IMR-90 (cell line): ENCODE data around the gene TMEM117. TPM values are rescaled to one million over a fixed set of nuclear protein-coding genes. Genes with fewer than 3 reads are reported as not detected.

Experiments used
- ATAC-seq: fragments of 200-7000 bp; cut with Tn5 transposase; 2 replicates; pipeline ENCODE4 v1.9.1; 2020; ENCODE audit warnings: low read depth, mild to moderate bottlenecking, moderate library complexity
- BruUV-seq: library from RNA; stranded (reverse); fragments of 400-500 nt; replicated peaks from 2 replicates; lab custom pipeline; 2021; lab: Mats Ljungman, UMichigan
- CTCF ChIA-PET: fragments of 300-600 bp; formaldehyde crosslinking; extraction: SDS; loops from one replicate; lab custom pipeline; 2021; ENCODE audit warnings: antibody characterized with exemption; lab: Yijun Ruan, JAX
- POLR2A ChIA-PET: fragments of 300-600 bp; sonication (Branson Sonifier 250); formaldehyde crosslinking; loops from one replicate; lab custom pipeline; 2022; ENCODE audit warnings: antibody characterized with exemption; ENCODE audit not compliant: unreplicated experiment; lab: Charles Lee
- DNase-seq: peaks from one replicate; pipeline ENCODE4 v3.0.0; 2013
- H2AFZ ChIP-seq: replicated peaks from 2 replicates; pipeline ENCODE3; 2013; ENCODE audit warnings: low read length, mild to moderate bottlenecking; ENCODE audit not compliant: poor library complexity
- H2AK5ac ChIP-seq: 2 replicates; pipeline ENCODE4 v1.6.1; 2013; ENCODE audit warnings: low read depth, low read length, inconsistent platforms
- H2AK9ac ChIP-seq: replicated peaks from 2 replicates; pipeline ENCODE3; 2013; ENCODE audit warnings: mild to moderate bottlenecking, low read depth, low read length, moderate library complexity; ENCODE audit not compliant: poor library complexity
- H2BK120ac ChIP-seq: 2 replicates; pipeline ENCODE4 v1.6.1; 2013; ENCODE audit warnings: low read depth, low read length, inconsistent platforms
- H2BK15ac ChIP-seq: 3 replicates; pipeline ENCODE4 v1.6.1; 2013; ENCODE audit warnings: low read depth, low read length, inconsistent platforms
- H2BK20ac ChIP-seq: 2 replicates; pipeline ENCODE4 v1.6.1; 2013; ENCODE audit warnings: low read depth, mild to moderate bottlenecking, inconsistent platforms, low read length, moderate library complexity
- H2BK5ac ChIP-seq: 2 replicates; pipeline ENCODE4 v1.6.1; 2013; ENCODE audit warnings: mild to moderate bottlenecking, low read depth, low read length, inconsistent platforms; ENCODE audit not compliant: poor library complexity, severe bottlenecking
- H3K14ac ChIP-seq: replicated peaks from 2 replicates; pipeline ENCODE4 v1.6.1; 2013; ENCODE audit warnings: low read depth, low read length, inconsistent platforms
- H3K18ac ChIP-seq: 2 replicates; pipeline ENCODE4 v1.6.1; 2013; ENCODE audit warnings: low read depth, low read length, control low read depth
- H3K23ac ChIP-seq: 2 replicates; pipeline ENCODE4 v1.6.1; 2013; ENCODE audit warnings: low read depth, low read length, inconsistent platforms
- H3K27ac ChIP-seq: 2 replicates; pipeline ENCODE4 v1.5.1; 2013; ENCODE audit warnings: mild to moderate bottlenecking, control low read depth, low read length; ENCODE audit not compliant: insufficient read depth
- H3K27me3 ChIP-seq: 2 replicates; pipeline ENCODE4 v1.6.1; 2013; ENCODE audit warnings: low read length; ENCODE audit not compliant: control insufficient read depth, insufficient read depth
- H3K36me3 ChIP-seq: 2 replicates; pipeline ENCODE4 v1.6.1; 2013; ENCODE audit warnings: low read length, mixed read lengths; ENCODE audit not compliant: control insufficient read depth, insufficient read depth
- H3K4ac ChIP-seq: 2 replicates; pipeline ENCODE4 v1.6.1; 2013; ENCODE audit warnings: low read depth, low read length, inconsistent platforms
- H3K4me1 ChIP-seq: 2 replicates; pipeline ENCODE4 v1.6.1; 2013; ENCODE audit warnings: low read length, mixed read lengths; ENCODE audit not compliant: control insufficient read depth, insufficient read depth
- H3K4me2 ChIP-seq: 2 replicates; pipeline ENCODE4 v1.6.1; 2013; ENCODE audit warnings: low read depth, mild to moderate bottlenecking, control low read depth, low read length, moderate library complexity
- H3K4me3 ChIP-seq: 2 replicates; pipeline ENCODE4 v1.5.1; 2013; ENCODE audit warnings: low read depth, mild to moderate bottlenecking, control low read depth, low read length, moderate library complexity; ENCODE audit not compliant: insufficient read depth
- H3K56ac ChIP-seq: 2 replicates; pipeline ENCODE4 v1.6.1; 2013; ENCODE audit warnings: low read length, inconsistent platforms; ENCODE audit not compliant: insufficient read depth; ENCODE audit errors: extremely low read depth
- H3K79me1 ChIP-seq, 2 experiments: 2 replicates each; pipeline ENCODE4 v1.6.1; 2013; ENCODE audit warnings: low read length in 2 of 2, inconsistent platforms in 1 of 2, low read depth in 1 of 2
- H3K9ac ChIP-seq: 2 replicates; pipeline ENCODE4 v1.6.1; 2013; ENCODE audit warnings: low read depth, low read length, control low read depth
- H3K9me1 ChIP-seq: 2 replicates; pipeline ENCODE4 v1.6.1; 2013; ENCODE audit warnings: low read length, inconsistent platforms; ENCODE audit not compliant: insufficient read depth
- H3K9me3 ChIP-seq: 2 replicates; pipeline ENCODE4 v1.6.1; 2013; ENCODE audit warnings: low read length; ENCODE audit not compliant: control insufficient read depth, insufficient read depth
- H4K20me1 ChIP-seq: 2 replicates; pipeline ENCODE4 v1.6.1; 2013; ENCODE audit warnings: low read length, inconsistent platforms; ENCODE audit not compliant: insufficient read depth
- H4K5ac ChIP-seq: 2 replicates; pipeline ENCODE4 v1.6.1; 2013; ENCODE audit warnings: mild to moderate bottlenecking, low read depth, low read length, control low read depth
- H4K8ac ChIP-seq, 2 experiments: 2 replicates each; pipeline ENCODE4 v1.6.1; 2013; ENCODE audit warnings: low read depth in 2 of 2, low read length in 2 of 2, control low read depth in 1 of 2, inconsistent platforms in 1 of 2
- H4K91ac ChIP-seq: 2 replicates; pipeline ENCODE4 v1.6.1; 2013; ENCODE audit warnings: low read depth, low read length, inconsistent platforms; ENCODE audit not compliant: insufficient read depth
- BHLHE40 ChIP-seq: fragments of 150-350 bp; IDR thresholded peaks from 2 replicates; pipeline ENCODE4 v1.6.1; 2016; ENCODE audit warnings: mild to moderate bottlenecking, low read depth, low read length
- CTCF ChIP-seq: conservative IDR thresholded peaks from 2 replicates; pipeline ENCODE4 v1.5.1; 2012; ENCODE audit warnings: mild to moderate bottlenecking, low read depth, low read length, improper control_type of control experiment
- ELK1 ChIP-seq: fragments of 150-350 bp; IDR thresholded peaks from 2 replicates; pipeline ENCODE4 v1.6.1; 2016; ENCODE audit warnings: low read depth, mild to moderate bottlenecking, low read length, moderate library complexity, borderline replicate concordance
- FOS ChIP-seq: fragments of 150-350 bp; IDR thresholded peaks from 2 replicates; pipeline ENCODE4 v1.6.1; 2016; ENCODE audit warnings: low read depth, low read length
- MAFK ChIP-seq: IDR thresholded peaks from 2 replicates; pipeline ENCODE4 v1.6.1; 2012; ENCODE audit warnings: low read depth, low read length, improper control_type of control experiment
- MAZ ChIP-seq: IDR thresholded peaks from 2 replicates; pipeline ENCODE4 v1.6.1; 2012; ENCODE audit warnings: low read depth, mild to moderate bottlenecking, low read length, improper control_type of control experiment, moderate library complexity, borderline replicate concordance
- NFE2L2 ChIP-seq: fragments of 150-350 bp; IDR thresholded peaks from 2 replicates; pipeline ENCODE4 v1.6.1; 2016; ENCODE audit warnings: low read depth, mild to moderate bottlenecking, low read length
- POLR2A ChIP-seq: IDR thresholded peaks from 2 replicates; pipeline ENCODE4 v1.6.1; 2012; ENCODE audit warnings: mild to moderate bottlenecking, low read depth, low read length
- RCOR1 ChIP-seq: IDR thresholded peaks from 2 replicates; pipeline ENCODE4 v1.6.1; 2012; ENCODE audit warnings: mild to moderate bottlenecking, low read length, improper control_type of control experiment; ENCODE audit not compliant: insufficient replicate concordance
- RFX5 ChIP-seq: IDR thresholded peaks from 2 replicates; pipeline ENCODE4 v1.8.0; 2012; ENCODE audit warnings: low read depth, mild to moderate bottlenecking, low read length, moderate library complexity
- SMC3 ChIP-seq: fragments of 150-350 bp; IDR thresholded peaks from 2 replicates; pipeline ENCODE4 v1.6.1; 2016; ENCODE audit warnings: low read depth, mild to moderate bottlenecking, antibody characterized with exemption, low read length, moderate library complexity
- WGBS, 2 experiments: methylation state at CpG; one replicate each; pipeline versions ENCODE4 v1.1.5 to v1.1.7; 2013; ENCODE audit warnings: missing lambda C conversion rate in 2 of 2; ENCODE audit not compliant: insufficient read length in 1 of 2; ENCODE audit errors: extremely low coverage in 2 of 2; 5-methylcytosine and 5-hydroxymethylcytosine counted together
- dilution Hi-C: fragments of 300-500 bp; cut with HindIII; formaldehyde crosslinking; loops from one replicate; pipeline ENCODE4 v1.14.3; 2018; ENCODE audit warnings: low sequenced_read_pairs; ENCODE audit not compliant: unreplicated experiment
- in situ Hi-C: fragments of 300-500 bp; cut with MboI; formaldehyde crosslinking; loops from 3 replicates; pipeline ENCODE4 v1.14.3; 2019; ENCODE audit warnings: low sequenced_read_pairs, inconsistent platforms, mixed read lengths
- intact Hi-C: fragments of 100-400 bp; cut with micrococcal nuclease; formaldehyde crosslinking; loops from 2 replicates; pipeline ENCODE4 v1.10.0; 2022
- polyA plus RNA-seq, 3 experiments: library from polyadenylated mRNA; depleted of rRNA; stranded (reverse); fragments of >200 nt; gene quantifications; 2 replicates each; pipeline ENCODE4 v1.2.3, GENCODE V29; 2012; ENCODE audit warnings: low replicate concordance in 1 of 3
- total RNA-seq: library from RNA; depleted of rRNA; stranded (reverse); fragments of >200 nt; gene quantifications from 2 replicates; pipeline ENCODE4 v1.2.3, GENCODE V29; 2012

TMEM117 gene
- total and polyA plus RNA-seq, 2 of the 4 experiments (the other 2 are of a cell fraction): 8.7 to 21.0 TPM

GRCh38 chr12:43968736-43969135, 132.9 kb downstream of the TMEM117 start:
- H3K27ac ChIP-seq: no peak overlapping the region
- H3K4me1 ChIP-seq: no peaks in the 10 kb centered on the region
- H3K4ac ChIP-seq: no peak overlapping the region
- no peak overlapping the region for H2BK5ac ChIP-seq
- H3K79me1 ChIP-seq: no peaks in the 10 kb centered on the region
- no peak overlapping the region for H2BK20ac ChIP-seq
- TF ChIP-seq FOS (no peak), MAZ (no peak), ELK1 (no peak), NFE2L2 (no peak), RCOR1 (no peak), RFX5 (no peak), MAFK (no peak), POLR2A (no peak), CTCF (no peak), SMC3 (no peak), BHLHE40 (no peak)
- H3K56ac ChIP-seq: no peak overlapping the region
- BruUV-seq: no TSS peak
- no peak overlapping the region for H2AFZ ChIP-seq
- H3K4me3 ChIP-seq: no peak overlapping the region
- no peak overlapping the region for H4K8ac ChIP-seq
- H3K23ac ChIP-seq: no peak overlapping the region
- H4K5ac ChIP-seq: no peak overlapping the region
- no peak overlapping the region for H3K9ac ChIP-seq
- no peak overlapping the region for H2BK120ac ChIP-seq
- H3K36me3 ChIP-seq: no peaks in the 10 kb centered on the region
- H2BK15ac ChIP-seq: no peak overlapping the region
- no peak overlapping the region for H2AK9ac ChIP-seq
- H3K9me3 ChIP-seq: no peaks in the 10 kb centered on the region
- no peak overlapping the region for H3K18ac ChIP-seq
- no peak overlapping the region for H4K91ac ChIP-seq
- no peak overlapping the region for H3K14ac ChIP-seq
- H3K27me3 ChIP-seq: no peaks in the 10 kb centered on the region
- in situ Hi-C loops (loop anchor here (10.0 kb wide), 1 partner anchor 956 kb away; no protein-coding TSS in a partner anchor), dilution Hi-C loops (no loop called here), intact Hi-C loops (no loop called here)
- no peak overlapping the region for H3K4me2 ChIP-seq
- no peak overlapping the region for H2AK5ac ChIP-seq
- 100% methylated on average over 1 of the region's 4 CpGs; no CpG with 5 or more reads in 1 of the 2 experiments for WGBS, 2 experiments
- no peaks in the 10 kb centered on the region for H4K20me1 ChIP-seq
- CTCF ChIA-PET: no interaction called here
- ATAC-seq (no peak), DNase-seq (no peak)
- POLR2A ChIA-PET: no interaction called here
- H3K9me1 ChIP-seq: no peaks in the 10 kb centered on the region
